HG03469 (cell line): Measurements from ENCODE around the gene CEP78.

Experiments
- ATAC-seq: cut with Tn5 transposase; IDR thresholded peaks from one replicate; pipeline ENCODE4 v1.9.1; 2021; ENCODE audit warnings: mild to moderate bottlenecking, moderate library complexity, moderate number of reproducible peaks; ENCODE audit not compliant: unreplicated experiment

CEP78 gene

GRCh38 chr9:78303377-78304062 lies 67.6 kb downstream of the CEP78 start:
- no peak for ATAC-seq

GRCh38 chr9:78304357-78304756 lies 68.5 kb downstream of the CEP78 start:
- ATAC-seq = no peak

GRCh38 chr9:78306222-78307076 lies 70.6 kb downstream of the CEP78 start:
- ATAC-seq = no peak

GRCh38 chr9:78307360-78307759 lies 71.5 kb downstream of the CEP78 start:
- no peak for ATAC-seq

GRCh38 chr9:78309066-78309465 lies 73.2 kb downstream of the CEP78 start:
- no peak for ATAC-seq

- no peak for ATAC-seq
These were observed 75.2 kb downstream of the CEP78 start for GRCh38 chr9:78311075-78311474.

- no peak for ATAC-seq
These were observed 76.1 kb downstream of the CEP78 start for GRCh38 chr9:78311886-78312524.

- ATAC-seq = no peak
These were observed 78.7 kb downstream of the CEP78 start for GRCh38 chr9:78314550-78314949.

GRCh38 chr9:78314953-78315870 lies 79.3 kb downstream of the CEP78 start:
- no peak for ATAC-seq

- ATAC-seq = no peak
These were observed 80.5 kb downstream of the CEP78 start for GRCh38 chr9:78316166-78316892.

GRCh38 chr9:78319197-78320029 lies 83.5 kb downstream of the CEP78 start:
- ATAC-seq = no peak

GRCh38 chr9:78320030-78320693 lies 84.3 kb downstream of the CEP78 start:
- no peak for ATAC-seq

- ATAC-seq = no peak
These were observed 85.1 kb downstream of the CEP78 start for GRCh38 chr9:78320875-78321496.

GRCh38 chr9:78321505-78321904 lies 85.6 kb downstream of the CEP78 start:
- ATAC-seq = no peak

- ATAC-seq = no peak
These were observed 88.3 kb downstream of the CEP78 start for GRCh38 chr9:78324068-78324650.

GRCh38 chr9:78324682-78325081 lies 88.8 kb downstream of the CEP78 start:
- ATAC-seq = no peak

GRCh38 chr9:78325343-78325742 lies 89.5 kb downstream of the CEP78 start:
- ATAC-seq = no peak

GRCh38 chr9:78325846-78326360 lies 90.0 kb downstream of the CEP78 start:
- ATAC-seq = no peak
